PFSK-1 (cell line): ENCODE data around the gene PALLD.

Experiments used
- FOXP2 ChIP-seq: optimal IDR thresholded peaks from 2 replicates; pipeline ENCODE3; 2011; ENCODE audit warnings: borderline replicate concordance, control low read depth, inconsistent platforms; ENCODE audit not compliant: insufficient read depth; ENCODE audit errors: extremely low read length, extremely low read depth
- POLR2AphosphoS5 ChIP-seq: IDR thresholded peaks from 2 replicates; pipeline ENCODE4 v1.6.1; 2012; ENCODE audit warnings: low read depth, mild to moderate bottlenecking, control low read depth, low read length, moderate library complexity
- REST ChIP-seq, 2 experiments: IDR thresholded peaks; 2 replicates each; pipeline versions ENCODE4 v1.6.1 to v1.8.0; 2011 to 2012; ENCODE audit warnings: low read depth in 2 of 2, low read length in 2 of 2, control low read depth in 1 of 2, inconsistent platforms in 1 of 2, mild to moderate bottlenecking in 1 of 2, moderate library complexity in 1 of 2; ENCODE audit not compliant: insufficient read depth in 1 of 2
- SIN3A ChIP-seq: IDR thresholded peaks from 2 replicates; pipeline ENCODE4 v1.6.1; 2012; ENCODE audit warnings: mild to moderate bottlenecking, low read length, moderate library complexity, borderline replicate concordance; ENCODE audit not compliant: insufficient read depth
- TAF1 ChIP-seq: IDR thresholded peaks from 2 replicates; pipeline ENCODE4 v1.6.1; 2012; ENCODE audit warnings: low read length, control low read depth, borderline replicate concordance; ENCODE audit not compliant: insufficient read depth

PALLD gene

GRCh38 chr4:168564023-168564422 is 67.2 kb downstream of the PALLD start:
- TF ChIP-seq REST (IDR thresholded peaks at IDR 0.05; ENCODE audit: insufficient read depth in 1 of 2, low read depth in 2 of 2, low read length in 2 of 2), result no peak
- TF ChIP-seq FOXP2, result no peak
- TF ChIP-seq TAF1, result no peak
- no peak for TF ChIP-seq SIN3A
- no peak for TF ChIP-seq POLR2AphosphoS5

- no peak for TF ChIP-seq POLR2AphosphoS5
- TF ChIP-seq SIN3A, result no peak
- TF ChIP-seq FOXP2, result no peak
- TF ChIP-seq TAF1, result no peak
- TF ChIP-seq REST (IDR thresholded peaks at IDR 0.05; ENCODE audit: insufficient read depth in 1 of 2, low read depth in 2 of 2, low read length in 2 of 2), result no peak
Observed at GRCh38 chr4:168565130-168565529, 68.3 kb downstream of the PALLD start.

GRCh38 chr4:168566726-168567125 is 69.9 kb downstream of the PALLD start:
- TF ChIP-seq POLR2AphosphoS5, result no peak
- no peak for TF ChIP-seq FOXP2
- TF ChIP-seq SIN3A, result no peak
- no peak for TF ChIP-seq TAF1
- no peak for TF ChIP-seq REST (IDR thresholded peaks at IDR 0.05; ENCODE audit: insufficient read depth in 1 of 2, low read depth in 2 of 2, low read length in 2 of 2)

GRCh38 chr4:168569066-168569930 is 72.4 kb downstream of the PALLD start:
- TF ChIP-seq TAF1 (no peak), SIN3A (0 out of 2 replicates have a peak, but pooled peaks have one; percentile 35)

- TF ChIP-seq SIN3A (no peak), POLR2AphosphoS5 (no peak), TAF1 (no peak), FOXP2 (no peak), REST (IDR thresholded peaks at IDR 0.05; ENCODE audit: insufficient read depth in 1 of 2, low read depth in 2 of 2, low read length in 2 of 2) (no peak)
Observed at GRCh38 chr4:168569931-168570276, 73.1 kb downstream of the PALLD start.
